Measurements from ENCODE around the gene ECI1. TPM values are rescaled to one million over a fixed set of nuclear protein-coding genes. Genes with fewer than 3 reads are reported as not detected.

The ECI1 gene
- polyA plus RNA-seq, 3 donors: 58.4 to 64.1 (median 58.7) TPM

- no peak for DNase-seq (ENCODE audit: low read depth in 3 of 3, low spot score in 2 of 3)
Observed at GRCh38 chr16:2235695-2236336, 15.6 kb downstream of the ECI1 start.

GRCh38 chr16:2235234-2235651 lies 16.1 kb downstream of the ECI1 start:
- no peak for DNase-seq (ENCODE audit: low read depth in 3 of 3, low spot score in 2 of 3)

- no peak for DNase-seq (ENCODE audit: low read depth in 3 of 3, low spot score in 2 of 3)
Observed at GRCh38 chr16:2234813-2235170, 16.6 kb downstream of the ECI1 start.

GRCh38 chr16:2233872-2234812 lies 17.2 kb downstream of the ECI1 start:
- DNase-seq (ENCODE audit: low read depth in 3 of 3, low spot score in 2 of 3): no peak

- no peak for DNase-seq (ENCODE audit: low read depth in 3 of 3, low spot score in 2 of 3)
Observed at GRCh38 chr16:2233046-2233775, 18.2 kb downstream of the ECI1 start.

GRCh38 chr16:2232094-2232990 lies 19.0 kb downstream of the ECI1 start:
- DNase-seq (ENCODE audit: low read depth in 3 of 3, low spot score in 2 of 3): no peak

GRCh38 chr16:2231016-2231931 lies 20.1 kb downstream of the ECI1 start:
- DNase-seq (ENCODE audit: low read depth in 3 of 3, low spot score in 2 of 3): no peak

GRCh38 chr16:2230376-2230775 lies 21.0 kb downstream of the ECI1 start:
- no peak for DNase-seq (ENCODE audit: low read depth in 3 of 3, low spot score in 2 of 3)

- no peak for DNase-seq (ENCODE audit: low read depth in 3 of 3, low spot score in 2 of 3)
Observed at GRCh38 chr16:2229632-2230250, 21.6 kb downstream of the ECI1 start.

GRCh38 chr16:2229091-2229490 lies 22.3 kb downstream of the ECI1 start:
- DNase-seq (ENCODE audit: low read depth in 3 of 3, low spot score in 2 of 3): no peak

GRCh38 chr16:2228161-2228824 lies 23.1 kb downstream of the ECI1 start:
- DNase-seq (ENCODE audit: low read depth in 3 of 3, low spot score in 2 of 3): no peak

- no peak for DNase-seq (ENCODE audit: low read depth in 3 of 3, low spot score in 2 of 3)
Observed at GRCh38 chr16:2226918-2227317, 24.5 kb downstream of the ECI1 start.

- no peak for DNase-seq (ENCODE audit: low read depth in 3 of 3, low spot score in 2 of 3)
Observed at GRCh38 chr16:2226245-2226793, 25.1 kb downstream of the ECI1 start.

GRCh38 chr16:2223942-2224486 lies 27.4 kb downstream of the ECI1 start:
- DNase-seq (ENCODE audit: low read depth in 3 of 3, low spot score in 2 of 3): no peak

GRCh38 chr16:2223221-2223941 lies 28.0 kb downstream of the ECI1 start, which contains the start of gene E4F1:
Gene E4F1 (plus strand): TSS chr16:2223591. CDS start chr16:2223614, 23 bp downstream.
- peak; percentile 88 to 98 (median 94) for DNase-seq (ENCODE audit: low read depth in 3 of 3, low spot score in 2 of 3)

- DNase-seq (ENCODE audit: low read depth in 3 of 3, low spot score in 2 of 3): no peak
Observed at GRCh38 chr16:2216330-2216729, 35.1 kb downstream of the ECI1 start.

- DNase-seq (ENCODE audit: low read depth in 3 of 3, low spot score in 2 of 3): no peak
Observed at GRCh38 chr16:2214719-2214968, 36.7 kb downstream of the ECI1 start, which contains the start of gene PGP. Gene PGP (minus strand): TSS chr16:2214840. CDS start chr16:2214777, 63 bp downstream.

Measured in right renal cortex interstitium (tissue), 3 donors.